GM04504 (cell line): ENCODE data around the gene DMPK.
A peak's percentile ranks its signal among the peaks of the same experiment; 100 is the strongest.
"Not testable (repeated sequence)": the region's sequence is repeated elsewhere in the genome, so short reads cannot be mapped to it uniquely, and the experiment has no call there.

Source experiments
- DNase-seq: peaks from one replicate; pipeline ENCODE4 v3.0.0-alpha.2; 2012; ENCODE audit warnings: low read depth

Gene DMPK

GRCh38 chr19:45742969-45743368, 39.3 kb downstream of the DMPK start:
- DNase-seq: no peak

- no peak for DNase-seq
These were observed 42.5 kb downstream of the DMPK start for GRCh38 chr19:45739498-45740439.

- DNase-seq: no peak
These were observed 49.0 kb downstream of the DMPK start, which contains the start of gene MEIOSIN for GRCh38 chr19:45733160-45733810. MEIOSIN (plus strand) TSS chr19:45733439; CDS start chr19:45735377, 1,938 bp downstream.

GRCh38 chr19:45730368-45731288, 51.7 kb downstream of the DMPK start, which contains the start of gene FBXO46:
FBXO46 (minus strand) TSS chr19:45730896; CDS start chr19:45713495, 17,401 bp downstream.
- peak; percentile 96 for DNase-seq

GRCh38 chr19:45729800-45730290, 52.4 kb downstream of the DMPK start:
- DNase-seq: no peak

GRCh38 chr19:45728683-45729082, 53.6 kb downstream of the DMPK start:
- not testable (repeated sequence) for DNase-seq

GRCh38 chr19:45720065-45720464, 62.2 kb downstream of the DMPK start:
- DNase-seq: not testable (repeated sequence)
